Liver (tissue), 9 donors: ENCODE measurements around the gene MAGEC3. TPM values are rescaled to one million over a fixed set of nuclear protein-coding genes. Genes with fewer than 3 reads are reported as not detected.

Source experiments
- DNase-seq: peaks from one replicate; pipeline ENCODE4 v3.0.0-alpha.2; 2017; ENCODE audit warnings: low spot score
- H3K27ac ChIP-seq, 2 donors: one replicate each; pipeline ENCODE4 v1.7.0; 2013; ENCODE audit warnings: inconsistent platforms in 2 of 2, low read length in 2 of 2, control low read depth in 1 of 2, low read depth in 1 of 2, mild to moderate bottlenecking in 1 of 2
- H3K27me3 ChIP-seq, 4 donors: one replicate each; pipeline versions ENCODE4 v1.6.1 to v1.7.0; 2013; ENCODE audit warnings: low read length in 3 of 4, inconsistent platforms in 1 of 4, mild to moderate bottlenecking in 1 of 4, moderate library complexity in 1 of 4; ENCODE audit not compliant: control insufficient read depth in 4 of 4, insufficient read depth in 4 of 4
- H3K36me3 ChIP-seq, 4 donors: one replicate each; pipeline versions ENCODE4 v1.6.1 to v1.7.0; 2013; ENCODE audit warnings: low read length in 3 of 4, mild to moderate bottlenecking in 3 of 4, low read depth in 1 of 4, moderate library complexity in 1 of 4; ENCODE audit not compliant: control insufficient read depth in 4 of 4, insufficient read depth in 3 of 4
- H3K4me1 ChIP-seq, 4 donors: one replicate each; pipeline versions ENCODE4 v1.6.1 to v1.7.0; 2013; ENCODE audit warnings: low read length in 3 of 4, mild to moderate bottlenecking in 3 of 4, moderate library complexity in 1 of 4; ENCODE audit not compliant: control insufficient read depth in 4 of 4, insufficient read depth in 4 of 4
- H3K4me3 ChIP-seq, 3 donors: one replicate each; pipeline versions ENCODE4 v1.6.1 to v1.7.0; 2013; ENCODE audit warnings: low read length in 3 of 3, control low read depth in 1 of 3, low read depth in 1 of 3, mild to moderate bottlenecking in 1 of 3
- H3K9ac ChIP-seq, 2 donors: one replicate each; pipeline ENCODE4 v1.7.0; 2013; ENCODE audit warnings: low read length in 2 of 2, mild to moderate bottlenecking in 2 of 2, moderate library complexity in 2 of 2, control low read depth in 1 of 2, low read depth in 1 of 2
- H3K9me3 ChIP-seq, 4 donors: one replicate each; pipeline versions ENCODE4 v1.6.1 to v1.7.0; 2013; ENCODE audit warnings: low read length in 3 of 4; ENCODE audit not compliant: control insufficient read depth in 4 of 4
- EGR1 ChIP-seq, 2 donors: IDR thresholded peaks; 2 replicates each; pipeline ENCODE4 v1.6.1; 2016 to 2018; ENCODE audit warnings: antibody characterized with exemption in 2 of 2, low read depth in 2 of 2
- FOXA1 ChIP-seq: IDR thresholded peaks from 2 replicates; pipeline ENCODE4 v1.6.1; 2016; ENCODE audit warnings: antibody characterized with exemption
- FOXA2 ChIP-seq: IDR thresholded peaks from 2 replicates; pipeline ENCODE4 v1.6.1; 2016; ENCODE audit warnings: antibody characterized with exemption
- GABPA ChIP-seq, 2 donors: IDR thresholded peaks in 1 of 2; conservative IDR thresholded peaks in 1 of 2; 2 replicates each; pipeline ENCODE4 v1.6.1; 2016; ENCODE audit warnings: antibody characterized with exemption in 2 of 2, mild to moderate bottlenecking in 1 of 2, moderate library complexity in 1 of 2
- HNF4A ChIP-seq, 2 donors: conservative IDR thresholded peaks; 2 replicates each; pipeline ENCODE4 v1.6.1; 2016; ENCODE audit warnings: antibody characterized with exemption in 2 of 2, mild to moderate bottlenecking in 2 of 2
- HNF4G ChIP-seq: IDR thresholded peaks from 2 replicates; pipeline ENCODE4 v1.6.1; 2016; ENCODE audit warnings: antibody characterized with exemption
- JUND ChIP-seq, 2 donors: IDR thresholded peaks; 2 replicates each; pipeline ENCODE4 v1.6.1; 2016; ENCODE audit warnings: antibody characterized with exemption in 2 of 2
- RAD21 ChIP-seq, 2 donors: IDR thresholded peaks; 2 replicates each; pipeline ENCODE4 v1.6.1; 2016; ENCODE audit warnings: antibody characterized with exemption in 2 of 2, mild to moderate bottlenecking in 2 of 2
- RXRA ChIP-seq, 2 donors: IDR thresholded peaks; 2 replicates each; pipeline ENCODE4 v1.6.1; 2017 to 2018; ENCODE audit warnings: antibody characterized with exemption in 2 of 2, mild to moderate bottlenecking in 1 of 2
- SP1 ChIP-seq: IDR thresholded peaks from 2 replicates; pipeline ENCODE4 v1.6.1; 2018; ENCODE audit warnings: antibody characterized with exemption, mild to moderate bottlenecking
- TAF1 ChIP-seq: conservative IDR thresholded peaks from 2 replicates; pipeline ENCODE4 v1.6.1; 2016; ENCODE audit warnings: antibody characterized with exemption, mild to moderate bottlenecking
- YY1 ChIP-seq: IDR thresholded peaks from 2 replicates; pipeline ENCODE4 v1.6.1; 2016; ENCODE audit warnings: antibody characterized with exemption, mild to moderate bottlenecking
- WGBS: extraction: QIAGEN DNeasy Blood & Tissue Kit; methylation state at CpG from one replicate; pipeline ENCODE4 v1.1.7; 2013; 5-methylcytosine and 5-hydroxymethylcytosine counted together
- polyA plus RNA-seq, 2 donors: library from polyadenylated mRNA; stranded (reverse) in 1 of 2; unstranded in 1 of 2; fragments of 200-250 nt in 1 of 2; fragments of >200 nt in 1 of 2; fragmentation: Nextera tagmentation in 1 of 2; extraction: Ambion mirVana in 1 of 2; gene quantifications; one replicate each; pipeline versions ENCODE4 v1.2.1 to v1.2.3, GENCODE V29; 2013 to 2015
- total RNA-seq, 2 donors: library from RNA; depleted of rRNA; stranded (reverse); fragments of >200 nt; gene quantifications; one replicate each; pipeline ENCODE4 v1.2.3, GENCODE V29; 2014
- TF ChIP-seq, protein P1 (sequence below): fragments of 150-350 bp; IDR thresholded peaks from 2 replicates; pipeline ENCODE4 v1.5.1; 2017; ENCODE audit warnings: improper control_type of control experiment, low read depth, low read length; ENCODE audit not compliant: missing input control
- TF ChIP-seq, protein P2 (sequence below): IDR thresholded peaks from 2 replicates; pipeline ENCODE4 v1.6.1; 2016; ENCODE audit warnings: antibody characterized with exemption
- TF ChIP-seq, protein P3 (sequence below): IDR thresholded peaks from 2 replicates; pipeline ENCODE4 v1.6.1; 2016; ENCODE audit warnings: antibody characterized with exemption, mild to moderate bottlenecking
- donor health status: healthy.
- donor health status: healthy.
- donor health status: healthy.
- donor health status: healthy.
- donor health status: healthy.

MAGEC3 gene
- total and polyA plus RNA-seq, 4 donors, result not detected

DNA sequence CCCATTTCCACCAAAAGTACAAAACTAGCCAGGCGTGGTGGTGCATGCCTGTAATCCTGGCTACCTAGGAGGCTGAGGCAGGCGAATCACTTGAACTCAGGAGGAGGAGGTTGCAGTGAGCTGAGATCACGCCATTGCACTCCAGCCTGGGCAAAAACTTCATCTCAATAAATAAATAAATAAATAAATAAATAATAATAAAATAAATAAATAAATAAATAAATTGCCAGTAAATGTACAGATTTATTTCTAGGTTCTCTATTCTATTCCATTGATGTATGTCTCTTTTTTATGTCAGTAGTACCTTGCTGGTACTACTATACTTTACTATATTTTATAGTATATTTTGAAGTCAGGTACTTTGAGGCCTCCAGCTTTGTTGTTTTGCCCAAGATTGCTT lies 109.2 kb downstream of the MAGEC3 start:
- Histone ChIP-seq H3K27me3 (no peaks in the 10 kb centered on the region), H3K9me3 (peaks cover 0 to 2% (median 0%) of the 10 kb centered on the region in 4 donors), H3K4me3 (no peak overlapping the region), H3K27ac (no peak overlapping the region), H3K4me1 (no peaks in the 10 kb centered on the region), H3K36me3 (no peaks in the 10 kb centered on the region), H3K9ac (no peak overlapping the region)
- no peak for TF ChIP-seq GABPA (IDR thresholded peaks at IDR 0.05 in 1 of 2, conservative IDR thresholded peaks at IDR 0.05 in 1 of 2)
- no peak for TF ChIP-seq TAF1
- no peak for TF ChIP-seq HNF4G
- no peak for TF ChIP-seq FOXA1
- TF ChIP-seq JUND (IDR thresholded peaks at IDR 0.05), result no peak
- no peak for TF ChIP-seq RAD21 (IDR thresholded peaks at IDR 0.05)
- TF ChIP-seq, protein P1, sequence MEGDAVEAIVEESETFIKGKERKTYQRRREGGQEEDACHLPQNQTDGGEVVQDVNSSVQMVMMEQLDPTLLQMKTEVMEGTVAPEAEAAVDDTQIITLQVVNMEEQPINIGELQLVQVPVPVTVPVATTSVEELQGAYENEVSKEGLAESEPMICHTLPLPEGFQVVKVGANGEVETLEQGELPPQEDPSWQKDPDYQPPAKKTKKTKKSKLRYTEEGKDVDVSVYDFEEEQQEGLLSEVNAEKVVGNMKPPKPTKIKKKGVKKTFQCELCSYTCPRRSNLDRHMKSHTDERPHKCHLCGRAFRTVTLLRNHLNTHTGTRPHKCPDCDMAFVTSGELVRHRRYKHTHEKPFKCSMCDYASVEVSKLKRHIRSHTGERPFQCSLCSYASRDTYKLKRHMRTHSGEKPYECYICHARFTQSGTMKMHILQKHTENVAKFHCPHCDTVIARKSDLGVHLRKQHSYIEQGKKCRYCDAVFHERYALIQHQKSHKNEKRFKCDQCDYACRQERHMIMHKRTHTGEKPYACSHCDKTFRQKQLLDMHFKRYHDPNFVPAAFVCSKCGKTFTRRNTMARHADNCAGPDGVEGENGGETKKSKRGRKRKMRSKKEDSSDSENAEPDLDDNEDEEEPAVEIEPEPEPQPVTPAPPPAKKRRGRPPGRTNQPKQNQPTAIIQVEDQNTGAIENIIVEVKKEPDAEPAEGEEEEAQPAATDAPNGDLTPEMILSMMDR, result no peak
- TF ChIP-seq SP1, result no peak
- TF ChIP-seq, protein P2, sequence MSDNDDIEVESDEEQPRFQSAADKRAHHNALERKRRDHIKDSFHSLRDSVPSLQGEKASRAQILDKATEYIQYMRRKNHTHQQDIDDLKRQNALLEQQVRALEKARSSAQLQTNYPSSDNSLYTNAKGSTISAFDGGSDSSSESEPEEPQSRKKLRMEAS, result no peak
- TF ChIP-seq RXRA (IDR thresholded peaks at IDR 0.05), result no peak
- TF ChIP-seq, protein P3, sequence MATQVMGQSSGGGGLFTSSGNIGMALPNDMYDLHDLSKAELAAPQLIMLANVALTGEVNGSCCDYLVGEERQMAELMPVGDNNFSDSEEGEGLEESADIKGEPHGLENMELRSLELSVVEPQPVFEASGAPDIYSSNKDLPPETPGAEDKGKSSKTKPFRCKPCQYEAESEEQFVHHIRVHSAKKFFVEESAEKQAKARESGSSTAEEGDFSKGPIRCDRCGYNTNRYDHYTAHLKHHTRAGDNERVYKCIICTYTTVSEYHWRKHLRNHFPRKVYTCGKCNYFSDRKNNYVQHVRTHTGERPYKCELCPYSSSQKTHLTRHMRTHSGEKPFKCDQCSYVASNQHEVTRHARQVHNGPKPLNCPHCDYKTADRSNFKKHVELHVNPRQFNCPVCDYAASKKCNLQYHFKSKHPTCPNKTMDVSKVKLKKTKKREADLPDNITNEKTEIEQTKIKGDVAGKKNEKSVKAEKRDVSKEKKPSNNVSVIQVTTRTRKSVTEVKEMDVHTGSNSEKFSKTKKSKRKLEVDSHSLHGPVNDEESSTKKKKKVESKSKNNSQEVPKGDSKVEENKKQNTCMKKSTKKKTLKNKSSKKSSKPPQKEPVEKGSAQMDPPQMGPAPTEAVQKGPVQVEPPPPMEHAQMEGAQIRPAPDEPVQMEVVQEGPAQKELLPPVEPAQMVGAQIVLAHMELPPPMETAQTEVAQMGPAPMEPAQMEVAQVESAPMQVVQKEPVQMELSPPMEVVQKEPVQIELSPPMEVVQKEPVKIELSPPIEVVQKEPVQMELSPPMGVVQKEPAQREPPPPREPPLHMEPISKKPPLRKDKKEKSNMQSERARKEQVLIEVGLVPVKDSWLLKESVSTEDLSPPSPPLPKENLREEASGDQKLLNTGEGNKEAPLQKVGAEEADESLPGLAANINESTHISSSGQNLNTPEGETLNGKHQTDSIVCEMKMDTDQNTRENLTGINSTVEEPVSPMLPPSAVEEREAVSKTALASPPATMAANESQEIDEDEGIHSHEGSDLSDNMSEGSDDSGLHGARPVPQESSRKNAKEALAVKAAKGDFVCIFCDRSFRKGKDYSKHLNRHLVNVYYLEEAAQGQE, result no peak
- TF ChIP-seq EGR1 (IDR thresholded peaks at IDR 0.05; ENCODE audit: low read depth in 2 of 2), result no peak
- no peak for TF ChIP-seq FOXA2
- TF ChIP-seq HNF4A (conservative IDR thresholded peaks at IDR 0.05), result no peak
- TF ChIP-seq YY1, result no peak
- DNase-seq, result no peak
- WGBS, result 83% methylated on average over 3 of the region's 3 CpGs

Other genes starting within 250 kb of the MAGEC3 start
- not detected for gene SPANXA2, start 248.6 kb upstream of the MAGEC3 start, total RNA-seq
- not detected for gene SPANXA2, start 248.6 kb upstream of the MAGEC3 start, polyA plus RNA-seq
- gene SPANXD, start 139.6 kb upstream of the MAGEC3 start, total RNA-seq, result not detected
- gene SPANXD, start 139.6 kb upstream of the MAGEC3 start, polyA plus RNA-seq, result not detected
- gene MAGEC1, start 65.6 kb downstream of the MAGEC3 start, total RNA-seq, result not detected
- gene MAGEC1, start 65.6 kb downstream of the MAGEC3 start, polyA plus RNA-seq, result not detected